D341Med (cell line): ENCODE results near the gene EFCAB11.
A peak's percentile ranks its signal among the peaks of the same experiment; 100 is the strongest.

Experiments used
- DNase-seq: peaks from one replicate; pipeline ENCODE4 v3.0.0; 2012; ENCODE audit warnings: low spot score

The EFCAB11 gene

GRCh38 chr14:89954070-89955021 is at the start of gene EFCAB11:
Gene EFCAB11, minus strand, starts transcription at chr14:89954730. Its CDS starts 70 bp downstream, at chr14:89954660.
- peak; percentile 94 for DNase-seq

GRCh38 chr14:90003526-90004307 is 49.2 kb upstream of the EFCAB11 start:
- DNase-seq = no peak

- DNase-seq = no peak
Measured at GRCh38 chr14:90000935-90001334, 46.4 kb upstream of the EFCAB11 start.

GRCh38 chr14:89996963-89997362 is 42.4 kb upstream of the EFCAB11 start:
- no peak for DNase-seq

- DNase-seq = no peak
Measured at GRCh38 chr14:89992273-89992672, 37.7 kb upstream of the EFCAB11 start.

- no peak for DNase-seq
Measured at GRCh38 chr14:89990623-89991275, 36.2 kb upstream of the EFCAB11 start.

GRCh38 chr14:89990218-89990617 is 35.7 kb upstream of the EFCAB11 start:
- DNase-seq = no peak

- DNase-seq = no peak
Measured at GRCh38 chr14:89988787-89989186, 34.3 kb upstream of the EFCAB11 start.

- no peak for DNase-seq
Measured at GRCh38 chr14:89987161-89987475, 32.6 kb upstream of the EFCAB11 start.

- DNase-seq = no peak
Measured at GRCh38 chr14:89986462-89987160, 32.1 kb upstream of the EFCAB11 start.

- DNase-seq = no peak
Measured at GRCh38 chr14:89983375-89983774, 28.8 kb upstream of the EFCAB11 start.

GRCh38 chr14:89978656-89979055 is 24.1 kb upstream of the EFCAB11 start:
- no peak for DNase-seq

- no peak for DNase-seq
Measured at GRCh38 chr14:89977668-89978067, 23.1 kb upstream of the EFCAB11 start.

GRCh38 chr14:89973234-89973823 is 18.8 kb upstream of the EFCAB11 start:
- peak; percentile 76 for DNase-seq

GRCh38 chr14:89965839-89966238 is 11.3 kb upstream of the EFCAB11 start:
- DNase-seq = no peak

GRCh38 chr14:89963288-89963978 is 8.9 kb upstream of the EFCAB11 start:
- DNase-seq = no peak

- no peak for DNase-seq
Measured at GRCh38 chr14:89960914-89961313, 6.4 kb upstream of the EFCAB11 start.

- DNase-seq = no peak
Measured at GRCh38 chr14:89959853-89960445, 5.4 kb upstream of the EFCAB11 start.

- DNase-seq = no peak
Measured at GRCh38 chr14:89958966-89959365, 4.4 kb upstream of the EFCAB11 start.

GRCh38 chr14:89957791-89958190 is 3.3 kb upstream of the EFCAB11 start:
- DNase-seq = no peak

- DNase-seq = no peak
Measured at GRCh38 chr14:89957376-89957775, 2.8 kb upstream of the EFCAB11 start.
